Right hindlimb (tissue), 1 donor: Measurements from ENCODE around the gene NELL2.

Source experiments
- DNase-seq: peaks from one replicate; pipeline ENCODE4 v3.0.0-alpha.2; 2018

The NELL2 gene

GRCh38 chr12:44525806-44526654, 350.1 kb downstream of the NELL2 start:
- DNase-seq: no peak

- no peak for DNase-seq
These were observed 352.3 kb downstream of the NELL2 start for GRCh38 chr12:44523828-44524227.

- no peak for DNase-seq
These were observed 354.4 kb downstream of the NELL2 start for GRCh38 chr12:44521702-44522101.

GRCh38 chr12:44519931-44520330, 356.2 kb downstream of the NELL2 start:
- no peak for DNase-seq

- no peak for DNase-seq
These were observed 364.8 kb downstream of the NELL2 start for GRCh38 chr12:44511289-44511688.

- DNase-seq: no peak
These were observed 365.6 kb downstream of the NELL2 start for GRCh38 chr12:44510510-44510909.

- DNase-seq: no peak
These were observed 366.0 kb downstream of the NELL2 start for GRCh38 chr12:44510076-44510475.

GRCh38 chr12:44509471-44509870, 366.6 kb downstream of the NELL2 start:
- DNase-seq: no peak

GRCh38 chr12:44507461-44507860, 368.7 kb downstream of the NELL2 start:
- DNase-seq: no peak

GRCh38 chr12:44504799-44505198, 371.3 kb downstream of the NELL2 start:
- DNase-seq: no peak

- no peak for DNase-seq
These were observed 372.8 kb downstream of the NELL2 start for GRCh38 chr12:44503329-44503728.

GRCh38 chr12:44502681-44503080, 373.4 kb downstream of the NELL2 start:
- DNase-seq: no peak

GRCh38 chr12:44500423-44500822, 375.7 kb downstream of the NELL2 start:
- DNase-seq: no peak

GRCh38 chr12:44497044-44497443, 379.1 kb downstream of the NELL2 start:
- no peak for DNase-seq

- DNase-seq: no peak
These were observed 385.9 kb downstream of the NELL2 start for GRCh38 chr12:44490181-44490580.

GRCh38 chr12:44488180-44488579, 387.9 kb downstream of the NELL2 start:
- no peak for DNase-seq

GRCh38 chr12:44484862-44485261, 391.3 kb downstream of the NELL2 start:
- no peak for DNase-seq

GRCh38 chr12:44477331-44477980, 398.7 kb downstream of the NELL2 start:
- no peak for DNase-seq

- DNase-seq: no peak
These were observed 399.4 kb downstream of the NELL2 start for GRCh38 chr12:44476683-44477082.

- no peak for DNase-seq
These were observed 411.0 kb downstream of the NELL2 start for GRCh38 chr12:44465139-44465538.

GRCh38 chr12:44464180-44464579, 411.9 kb downstream of the NELL2 start:
- DNase-seq: no peak

GRCh38 chr12:44462729-44463128, 413.4 kb downstream of the NELL2 start:
- no peak for DNase-seq

- DNase-seq: no peak
These were observed 415.9 kb downstream of the NELL2 start for GRCh38 chr12:44460261-44460660.

- DNase-seq: no peak
These were observed 416.5 kb downstream of the NELL2 start for GRCh38 chr12:44459569-44459968.
